Neural cell (in vitro differentiated cells): ENCODE results near the gene CD52.

Experiments
- CTCF ChIP-seq: fragments of 450-650 bp; IDR thresholded peaks from 2 replicates; pipeline ENCODE4 v1.5.1; 2014; ENCODE audit warnings: antibody characterized with exemption, mild to moderate bottlenecking, moderate library complexity; ENCODE audit not compliant: poor library complexity, severe bottlenecking
- POLR2AphosphoS5 ChIP-seq: IDR thresholded peaks from 2 replicates; pipeline ENCODE4 v1.6.1; 2012

- no peak for TF ChIP-seq CTCF
- TF ChIP-seq POLR2AphosphoS5, result no peak
Measured at GRCh38 chr1:26302733-26303405, 14.9 kb upstream of the CD52 start.
